ENCODE data around the gene ZG16B. TPM values are rescaled to one million over a fixed set of nuclear protein-coding genes. Genes with fewer than 3 reads are reported as not detected.
A peak's percentile ranks its signal among the peaks of the same experiment; 100 is the strongest.

ZG16B gene
- 15.3 TPM for total RNA-seq

DNA sequence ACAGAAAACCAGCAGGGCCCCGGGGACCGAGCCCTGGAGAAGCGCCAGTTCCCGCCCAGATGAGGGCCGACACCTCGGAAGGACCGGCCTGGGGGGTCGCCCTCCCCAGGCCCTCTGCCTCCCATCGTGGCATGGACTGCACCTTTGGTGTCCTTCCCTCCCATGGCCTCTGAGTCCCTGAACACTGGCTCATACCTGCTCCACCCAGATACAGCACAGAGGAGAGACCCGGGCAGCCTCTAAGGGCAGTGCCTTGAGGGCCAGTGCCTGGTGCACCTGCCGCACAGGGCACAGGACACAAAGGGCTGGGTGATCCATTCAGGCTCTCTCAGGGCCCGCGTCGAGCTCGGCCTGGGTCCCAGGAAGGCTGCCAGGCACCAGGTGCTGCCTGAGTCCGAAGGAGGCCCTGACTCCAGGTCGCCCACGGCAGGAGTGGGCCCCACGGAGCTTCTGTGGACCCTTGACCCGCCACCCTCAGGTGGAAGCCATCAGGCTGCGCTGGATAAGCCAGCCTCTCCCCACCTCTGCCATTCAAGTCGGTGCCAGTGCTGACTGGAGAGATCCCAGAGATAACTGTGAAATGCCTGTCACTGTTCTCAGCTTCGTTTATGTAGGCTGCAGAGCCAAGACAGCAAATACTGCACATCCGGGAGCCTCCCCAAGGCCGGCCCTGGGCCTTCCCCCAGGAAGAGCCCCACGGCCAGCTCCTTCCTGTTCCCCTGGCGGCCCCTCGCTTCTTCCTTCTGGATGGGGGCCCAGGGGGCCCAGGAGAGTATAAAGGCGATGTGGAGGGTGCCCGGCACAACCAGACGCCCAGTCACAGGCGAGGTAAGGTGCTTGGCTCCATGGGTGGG is at the start of gene ZG16B:
Gene ZG16B, plus strand, starts transcription at position 803 of the 854 bp plus-strand sequence. CDS start 139 bp downstream, outside the sequence.
- peak; percentile 55 for ATAC-seq

GRCh38 chr16:2782583-2783351 is 47.3 kb upstream of the ZG16B start:
- no peak for ATAC-seq

- no peak for ATAC-seq
Measured at GRCh38 chr16:2783581-2784357, 46.3 kb upstream of the ZG16B start.

- peak; percentile 12 for ATAC-seq
Measured at GRCh38 chr16:2784358-2785100, 45.6 kb upstream of the ZG16B start.

DNA sequence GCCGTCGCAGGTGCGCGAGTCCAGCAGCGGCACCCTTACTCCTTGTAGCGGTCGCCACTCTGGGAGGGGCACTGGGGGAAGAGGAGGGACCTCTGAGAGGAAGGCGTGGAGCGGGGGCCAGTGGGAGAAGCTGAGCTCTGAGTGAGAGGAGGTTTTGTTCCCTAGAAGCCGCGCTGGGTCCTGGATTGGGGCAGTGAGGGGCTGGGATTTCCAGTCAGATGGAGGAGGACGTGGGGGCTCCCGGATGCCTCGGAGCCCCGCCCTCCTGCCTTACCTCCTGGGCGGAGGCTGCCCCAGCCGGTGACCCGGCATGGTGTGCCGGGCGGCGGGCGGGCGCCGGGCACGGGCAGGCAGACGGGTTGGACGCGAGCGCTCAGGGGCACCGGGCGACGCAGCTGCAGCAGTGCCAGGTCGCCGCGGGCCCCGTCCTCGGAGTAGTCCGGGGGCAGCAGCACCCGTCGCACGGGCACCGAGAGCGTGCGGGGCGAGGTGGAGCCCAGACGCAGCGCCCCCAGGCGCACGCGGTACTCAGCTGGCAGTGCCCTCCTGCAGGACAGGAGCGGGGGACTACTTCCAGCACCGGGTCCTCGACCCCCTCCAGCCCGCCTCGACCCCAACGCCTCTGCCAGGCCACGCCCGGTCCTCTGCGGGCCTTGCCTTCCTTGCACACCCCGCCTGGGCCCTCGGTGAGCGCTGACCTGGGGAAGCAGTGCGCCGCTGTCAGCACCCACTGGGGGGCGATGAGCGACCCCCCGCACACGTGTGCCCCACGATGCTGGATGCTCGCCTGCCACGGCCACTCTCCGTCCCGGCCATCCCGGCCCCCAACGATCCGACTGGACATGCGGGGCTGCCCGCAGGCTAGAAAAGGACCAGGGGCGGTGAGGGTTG is 44.8 kb upstream of the ZG16B start:
- ATAC-seq = peak; percentile 17

- no peak for ATAC-seq
Measured at GRCh38 chr16:2786061-2786825, 43.9 kb upstream of the ZG16B start.

DNA sequence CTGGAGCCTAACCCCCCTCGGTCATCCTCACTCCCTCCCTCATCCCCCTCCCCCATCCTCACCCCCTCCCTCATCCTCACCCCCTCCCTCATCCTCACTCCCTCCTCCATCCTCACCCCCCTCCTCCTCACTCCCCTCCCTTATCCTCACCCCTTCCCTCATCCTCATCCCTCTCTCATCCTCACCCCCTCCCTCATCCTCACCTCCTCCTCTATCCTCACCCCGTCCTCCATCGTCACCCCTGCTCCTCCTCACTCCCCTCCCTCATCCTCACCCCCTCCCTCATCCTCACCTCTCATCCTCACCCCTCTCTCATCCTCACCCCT is 43.3 kb upstream of the ZG16B start:
- ATAC-seq = no peak

DNA sequence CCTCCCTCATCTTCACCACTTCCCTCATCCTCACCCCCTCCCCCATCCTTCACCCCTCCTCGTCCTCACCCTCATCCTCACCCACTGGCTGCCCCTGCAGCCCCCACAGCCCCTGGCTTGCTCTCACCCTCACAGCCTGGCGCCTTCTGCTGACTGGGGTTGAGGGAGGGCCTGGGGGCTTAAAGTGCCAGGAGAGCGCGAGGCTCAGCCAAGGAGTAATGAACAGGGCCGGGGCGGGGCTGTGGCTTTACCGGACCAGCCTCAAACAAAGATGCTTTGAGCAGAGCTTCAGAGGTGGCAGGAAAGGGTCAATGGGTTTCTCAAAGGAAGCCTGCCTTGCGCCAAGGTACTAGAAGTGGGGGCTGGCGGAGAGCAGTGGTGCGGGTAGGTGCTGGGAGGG is 42.7 kb upstream of the ZG16B start, which contains the start of gene PRSS33:
Gene PRSS33, minus strand, starts transcription at position 155 of the 400 bp plus-strand sequence. CDS start 1,013 bp downstream, outside the sequence.
- no peak for ATAC-seq

DNA sequence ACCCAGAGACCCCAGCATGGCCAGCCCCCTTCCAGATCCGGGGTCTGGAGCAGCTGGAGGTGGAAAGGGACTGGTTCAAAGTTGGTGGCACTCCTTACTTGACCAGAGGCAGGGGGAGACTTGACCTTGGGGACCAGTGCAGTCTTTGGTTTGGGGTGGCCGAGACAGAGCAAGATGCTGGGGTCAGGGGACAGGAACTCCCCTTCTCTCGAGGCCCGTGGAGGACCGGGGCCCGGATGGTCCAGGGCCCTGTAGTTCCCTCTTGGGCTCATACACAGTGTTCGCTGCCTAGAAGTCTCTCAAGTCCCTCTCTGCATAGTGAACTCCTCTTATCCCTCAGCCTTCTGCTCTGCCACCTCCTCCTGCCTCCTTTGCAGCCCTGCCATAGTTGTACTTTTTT is 42.1 kb upstream of the ZG16B start:
- no peak for ATAC-seq

- no peak for ATAC-seq
Measured at GRCh38 chr16:2790631-2791030, 39.5 kb upstream of the ZG16B start.

DNA sequence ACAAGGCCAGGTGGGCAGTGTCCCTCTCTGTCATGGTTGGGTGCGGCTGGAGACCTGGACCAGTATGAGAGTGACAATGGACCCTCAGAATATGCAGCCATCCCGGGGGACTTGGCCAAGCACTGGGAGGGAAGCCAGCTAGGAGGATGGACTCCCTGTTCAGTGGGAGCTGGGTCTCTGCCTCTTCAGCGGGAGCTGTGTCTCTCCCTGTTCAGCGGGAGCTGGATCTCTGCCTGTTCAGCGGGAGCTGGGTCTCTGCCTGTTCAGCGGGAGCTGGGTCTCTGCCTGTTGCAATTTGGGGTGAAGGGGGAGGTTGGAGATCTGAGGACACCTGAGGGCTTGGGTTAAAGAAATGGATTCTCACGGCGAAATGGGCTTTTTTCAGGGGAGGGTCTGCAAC is 38.9 kb upstream of the ZG16B start:
- no peak for ATAC-seq

DNA sequence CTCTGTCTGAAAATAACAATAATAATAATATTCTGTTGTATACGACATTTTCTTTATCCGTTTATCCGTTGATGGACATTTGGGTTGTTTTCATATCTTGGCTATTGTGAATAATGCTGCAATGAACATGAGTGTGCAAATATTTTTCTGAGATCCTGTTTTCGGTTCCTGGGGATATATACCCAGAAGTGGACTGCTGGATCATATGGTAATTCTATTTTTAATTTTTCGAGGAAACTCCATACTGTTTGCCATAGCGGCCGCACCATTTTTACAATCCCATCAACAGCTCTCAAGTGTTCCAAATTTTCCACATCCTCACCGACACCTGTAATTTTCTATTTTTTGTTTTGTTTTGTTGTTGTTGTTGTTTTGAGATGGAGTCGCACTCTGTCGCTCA is 37.2 kb upstream of the ZG16B start:
- ATAC-seq = no peak

- no peak for ATAC-seq
Measured at GRCh38 chr16:2795395-2796143, 34.5 kb upstream of the ZG16B start.

- no peak for ATAC-seq
Measured at GRCh38 chr16:2798723-2799204, 31.3 kb upstream of the ZG16B start.

- ATAC-seq = no peak
Measured at GRCh38 chr16:2799205-2799858, 30.8 kb upstream of the ZG16B start.

- ATAC-seq = peak; percentile 97
Measured at GRCh38 chr16:2799859-2800226, 30.3 kb upstream of the ZG16B start.

DNA sequence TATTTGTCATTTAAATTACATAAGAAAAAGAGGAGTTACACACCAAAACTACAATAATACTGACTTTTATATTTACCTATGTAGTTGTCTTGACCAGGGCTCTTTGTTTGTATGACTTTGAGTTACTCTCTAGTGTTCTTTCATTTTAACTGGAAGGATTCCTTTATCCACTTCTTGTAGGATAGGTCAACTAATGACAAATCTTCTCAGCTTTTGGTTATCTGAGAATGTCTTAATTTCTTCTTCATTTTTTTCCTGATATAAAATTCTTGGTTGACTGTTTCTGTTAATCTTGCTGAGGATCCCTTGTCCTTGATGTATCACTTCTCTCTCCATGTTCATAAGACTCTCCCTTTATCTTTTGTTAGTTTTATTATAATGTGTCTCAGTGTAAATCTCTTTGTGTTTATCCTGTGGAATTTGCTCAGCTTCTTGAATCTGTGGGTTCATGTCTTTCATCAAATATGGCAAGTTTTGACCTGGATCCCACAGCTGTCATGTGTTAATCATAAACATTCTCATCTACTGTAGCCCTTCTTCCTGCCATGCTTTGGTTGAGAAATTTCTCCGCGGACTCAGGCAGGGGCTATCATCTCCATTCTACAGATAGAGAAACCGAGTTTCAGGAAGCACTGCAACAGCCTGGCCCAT is 26.4 kb upstream of the ZG16B start:
- no peak for ATAC-seq

DNA sequence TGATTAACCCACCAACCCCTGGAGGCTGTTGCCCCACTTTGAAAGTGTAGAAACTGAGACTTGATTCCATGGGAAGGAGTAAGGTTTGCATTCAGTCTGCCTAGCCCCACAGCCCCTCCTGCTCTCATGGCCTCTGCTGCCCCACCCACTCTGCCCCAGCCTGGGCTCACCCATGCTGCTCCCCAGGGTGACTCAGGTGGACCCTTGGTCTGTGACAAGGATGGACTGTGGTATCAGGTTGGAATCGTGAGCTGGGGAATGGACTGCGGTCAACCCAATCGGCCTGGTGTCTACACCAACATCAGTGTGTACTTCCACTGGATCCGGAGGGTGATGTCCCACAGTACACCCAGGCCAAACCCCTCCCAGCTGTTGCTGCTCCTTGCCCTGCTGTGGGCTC is 25.4 kb upstream of the ZG16B start:
- no peak for ATAC-seq

Data from esophagus mucosa (tissue), 1 donor.